Psoas muscle (tissue), 8 donors: ENCODE results near the gene ASTN2. TPM values are rescaled to one million over a fixed set of nuclear protein-coding genes. Genes with fewer than 3 reads are reported as not detected.

Source experiments
- ATAC-seq, 4 donors: fragments of 200-7000 bp; cut with Tn5 transposase; one replicate each; pipeline ENCODE4 v1.9.1; 2020; ENCODE audit warnings: moderate library complexity in 3 of 4, mild to moderate bottlenecking in 2 of 4
- DNase-seq, 2 donors: peaks; one replicate each; pipeline ENCODE4 v3.0.0-alpha.2; 2020
- H3K27ac ChIP-seq: fragments of 200-600 bp; one replicate; pipeline ENCODE4 v1.8.0; 2022
- H3K27me3 ChIP-seq, 3 donors: fragments of 200-600 bp in 1 of 3; one replicate each; pipeline versions ENCODE4 v1.6.1 to v1.8.0; 2013 to 2022; ENCODE audit warnings: low read length in 2 of 3, mild to moderate bottlenecking in 2 of 3, moderate library complexity in 1 of 3; ENCODE audit not compliant: insufficient read depth in 3 of 3
- H3K36me3 ChIP-seq, 2 donors: fragments of 200-600 bp in 1 of 2; one replicate each; pipeline versions ENCODE4 v1.6.1 to v1.8.0; 2013 to 2022; ENCODE audit warnings: low read depth in 1 of 2, mild to moderate bottlenecking in 1 of 2, moderate library complexity in 1 of 2; ENCODE audit not compliant: insufficient read depth in 1 of 2
- H3K4me1 ChIP-seq: fragments of 200-600 bp; one replicate; pipeline ENCODE4 v1.8.0; 2022
- H3K4me3 ChIP-seq: fragments of 200-600 bp; one replicate; pipeline ENCODE4 v1.8.0; 2022; ENCODE audit warnings: mild to moderate bottlenecking
- H3K9me3 ChIP-seq: fragments of 200-600 bp; one replicate; pipeline ENCODE4 v1.8.0; 2022
- CTCF ChIP-seq: fragments of 200-600 bp; IDR thresholded peaks from one replicate; pipeline ENCODE4 v1.8.0; 2022; ENCODE audit warnings: antibody characterized with exemption
- WGBS, 3 donors: extraction: QIAGEN DNeasy Blood & Tissue Kit; methylation state at CpG; one replicate each; pipeline versions ENCODE4 v1.1.6 to v1.1.7; 2013; 5-methylcytosine and 5-hydroxymethylcytosine counted together
- intact Hi-C, 2 donors: fragments of 100-400 bp; cut with DNase I; formaldehyde crosslinking; loops; one replicate each; pipeline versions ENCODE4 v1.11.0 to v1.14.2; 2022
- polyA plus RNA-seq, 3 donors: library from polyadenylated mRNA; stranded (reverse); fragments of 200-250 nt; gene quantifications; one replicate each; pipeline ENCODE4 v1.2.3, GENCODE V29; 2013
- total RNA-seq, 4 donors: library from RNA; stranded (reverse); fragmentation: NEBNext Ultra II Directional in 2 of 4; extraction: Animal tissue kit (Norgen Biotek cat#: 25700) in 2 of 4; gene quantifications; one replicate each; pipeline versions ENCODE4 v1.2.1 to v1.2.4, GENCODE V29; 2021 to 2023
- donor health status: healthy with polysubstance abuse.
- donor health status: DM: no; HTN: no; CAD: no; lungs with moderate emphysema.
- donor health status: Bipolar disorder and iron deficiency.
- donor health status: healthy.
- donor health status: DM: yes; HTN: yes; CAD: no.
- donor health status: DM: no; HTN: no; CAD: no.
- donor health status: DM: no; HTN: no; CAD: no.
- donor health status: DM: yes; HTN: yes; CAD: no.

ASTN2 gene
- total and polyA plus RNA-seq, 7 donors: 2.0 to 10.3 (median 3.3) TPM

- intact Hi-C loops: no loop called here
- WGBS, 3 donors: 77 to 83% (median 79%) methylated on average over 2 of the region's 2 CpGs
- Histone ChIP-seq H3K9me3 (no peaks in the 10 kb centered on the region), H3K4me1 (no peaks in the 10 kb centered on the region), H3K36me3 (no peaks in the 10 kb centered on the region), H3K4me3 (no peak overlapping the region), H3K27ac (no peak overlapping the region), H3K27me3 (no peaks in the 10 kb centered on the region)
- DNase-seq (no peak), ATAC-seq (no peak)
- no peak for TF ChIP-seq CTCF
Observed at GRCh38 chr9:116406469-116406868, 1008.4 kb downstream of the ASTN2 start.

GRCh38 chr9:116405321-116405720 lies 1009.5 kb downstream of the ASTN2 start:
- no peak for TF ChIP-seq CTCF
- intact Hi-C loops: no loop called here
- no peaks in the 10 kb centered on the region for H3K4me1 ChIP-seq
- 83 to 94% (median 92%) methylated on average over 1 of the region's 1 CpG for WGBS, 3 donors
- ATAC-seq (no peak), DNase-seq (no peak)
- H3K27ac ChIP-seq: no peak overlapping the region
- no peaks in the 10 kb centered on the region for H3K36me3 ChIP-seq
- no peak overlapping the region for H3K4me3 ChIP-seq
- no peaks in the 10 kb centered on the region for H3K9me3 ChIP-seq
- H3K27me3 ChIP-seq: no peaks in the 10 kb centered on the region

GRCh38 chr9:116404228-116404627 lies 1010.6 kb downstream of the ASTN2 start:
- Histone ChIP-seq H3K4me3 (no peak overlapping the region), H3K4me1 (no peaks in the 10 kb centered on the region), H3K36me3 (no peaks in the 10 kb centered on the region), H3K9me3 (no peaks in the 10 kb centered on the region), H3K27ac (no peak overlapping the region), H3K27me3 (no peaks in the 10 kb centered on the region)
- 82 to 91% (median 88%) methylated on average over 3 of the region's 3 CpGs for WGBS, 3 donors
- no peak for TF ChIP-seq CTCF
- DNase-seq (no peak), ATAC-seq (no peak)
- intact Hi-C loops: no loop called here

GRCh38 chr9:116403171-116403570 lies 1011.7 kb downstream of the ASTN2 start:
- DNase-seq (no peak), ATAC-seq (no peak)
- H3K27ac ChIP-seq: no peak overlapping the region
- H3K9me3 ChIP-seq: no peaks in the 10 kb centered on the region
- H3K36me3 ChIP-seq: no peaks in the 10 kb centered on the region
- TF ChIP-seq CTCF: no peak
- no peaks in the 10 kb centered on the region for H3K27me3 ChIP-seq
- no peaks in the 10 kb centered on the region for H3K4me1 ChIP-seq
- intact Hi-C loops: no loop called here
- no peak overlapping the region for H3K4me3 ChIP-seq

GRCh38 chr9:116395699-116396037 lies 1019.2 kb downstream of the ASTN2 start:
- ATAC-seq (no peak), DNase-seq (no peak)
- TF ChIP-seq CTCF: no peak
- 86 to 95% (median 93%) methylated on average over 3 of the region's 3 CpGs for WGBS, 3 donors
- Histone ChIP-seq H3K36me3 (no peaks in the 10 kb centered on the region), H3K4me3 (no peak overlapping the region), H3K27me3 (no peaks in the 10 kb centered on the region), H3K4me1 (no peaks in the 10 kb centered on the region), H3K27ac (no peak overlapping the region), H3K9me3 (no peaks in the 10 kb centered on the region)
- intact Hi-C loops: no loop called here
